ENCODE data around the gene TMEM9.

The TMEM9 gene

DNA sequence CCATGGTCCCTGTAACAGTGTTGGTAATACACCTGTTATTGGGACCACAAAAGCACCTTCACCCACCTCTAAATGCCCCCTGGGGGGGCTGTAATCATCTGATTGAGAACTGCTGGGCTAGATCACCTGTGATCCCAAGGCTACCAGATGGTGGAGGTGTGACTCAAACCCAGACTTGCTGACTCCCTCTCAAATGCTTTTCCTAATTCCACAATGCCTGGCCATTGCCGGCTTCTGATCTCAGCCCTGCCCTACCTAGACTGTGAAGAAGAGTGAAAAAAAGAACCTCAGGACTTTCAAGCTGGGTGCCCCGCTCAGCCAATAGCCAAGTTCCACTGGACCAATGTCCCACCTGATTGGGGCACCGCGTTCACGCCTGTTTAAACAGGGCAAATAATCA lies 9.6 kb downstream of the TMEM9 start:
- DNase-seq (ENCODE audit: low spot score): no peak

DNA sequence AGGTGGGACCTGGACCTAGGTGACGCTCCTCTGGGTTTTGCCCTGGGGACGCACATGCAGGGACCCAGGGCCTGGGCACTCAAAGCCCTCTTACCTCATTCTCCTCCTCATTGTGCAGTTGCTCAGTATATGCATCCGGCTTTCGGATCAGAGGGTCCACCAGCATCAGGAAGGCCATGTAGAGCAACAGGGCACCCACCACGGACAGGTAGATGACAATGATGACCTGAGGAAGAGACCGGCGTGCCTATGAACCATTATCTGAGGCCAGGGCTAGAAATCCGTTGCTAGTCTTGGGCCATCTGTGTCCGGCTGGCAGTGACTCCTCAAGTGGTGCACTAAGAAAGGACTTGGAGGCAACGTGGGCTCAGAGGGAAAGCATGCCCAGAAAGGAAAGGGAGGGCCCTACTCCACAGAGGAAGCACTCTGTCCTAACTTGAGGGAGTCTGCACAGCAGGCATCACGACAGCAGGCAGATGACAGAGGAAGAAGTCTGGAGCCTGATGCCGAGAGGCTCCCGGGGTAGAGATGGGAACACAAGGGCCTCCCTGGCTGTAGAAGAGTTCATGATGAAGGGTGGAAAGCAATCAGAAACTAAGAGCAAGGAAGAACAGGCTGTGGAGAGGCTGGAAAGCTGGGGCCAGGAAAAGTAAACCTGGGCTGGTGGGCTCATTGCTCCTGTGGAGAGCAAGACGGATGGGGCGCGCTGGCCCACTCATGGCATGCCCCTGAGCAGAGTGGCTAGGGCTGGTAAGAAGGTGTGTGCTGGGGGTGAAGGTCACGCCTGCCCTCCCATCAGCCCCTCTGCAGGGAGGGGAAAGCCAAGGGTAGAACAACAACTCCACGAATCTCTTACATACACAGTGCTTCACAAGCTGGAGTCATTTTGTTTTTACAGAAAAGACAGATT lies 10.3 kb downstream of the TMEM9 start:
- no peak for DNase-seq (ENCODE audit: low spot score)

DNA sequence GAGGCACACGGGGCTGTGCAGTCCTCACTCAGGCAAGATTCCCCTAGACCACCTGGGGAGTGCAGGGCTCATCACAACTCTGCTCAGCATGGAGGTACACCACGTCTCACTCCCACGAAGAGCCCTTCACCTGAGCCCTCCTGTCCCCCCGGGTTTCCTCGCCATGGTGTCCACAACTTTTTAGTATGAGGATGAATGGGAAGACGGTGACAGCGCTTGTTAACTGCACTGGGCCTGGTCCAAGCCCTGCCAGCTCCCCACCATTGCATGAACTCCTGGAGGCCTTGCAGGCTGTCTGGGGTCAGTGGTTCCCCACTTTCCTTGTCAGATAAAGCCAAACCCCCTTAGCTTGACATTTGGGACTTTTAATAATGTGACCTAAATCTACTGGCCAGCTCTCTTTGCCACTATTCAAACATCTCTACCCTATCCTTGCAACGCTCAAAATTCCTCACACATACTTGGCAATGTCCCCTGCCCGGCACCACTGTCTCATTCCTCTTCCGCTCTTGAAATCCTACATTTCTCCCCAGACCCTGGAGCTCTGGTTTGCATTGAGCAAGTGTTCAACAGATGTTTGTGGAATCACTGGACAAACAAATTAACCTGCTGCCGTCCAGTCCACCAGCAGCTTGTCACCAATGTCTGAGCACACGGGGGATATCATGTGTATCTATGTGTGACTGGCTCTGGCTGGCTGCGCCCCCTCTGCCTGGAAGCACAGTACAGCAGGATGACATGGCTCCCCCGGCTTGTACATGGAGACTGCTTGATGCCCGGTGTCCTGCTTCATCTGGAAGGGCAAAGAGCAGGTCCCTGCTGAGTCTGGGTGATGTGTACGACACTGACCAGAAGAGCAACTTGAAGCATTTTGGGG lies 11.2 kb downstream of the TMEM9 start:
- DNase-seq (ENCODE audit: low spot score): no peak

DNA sequence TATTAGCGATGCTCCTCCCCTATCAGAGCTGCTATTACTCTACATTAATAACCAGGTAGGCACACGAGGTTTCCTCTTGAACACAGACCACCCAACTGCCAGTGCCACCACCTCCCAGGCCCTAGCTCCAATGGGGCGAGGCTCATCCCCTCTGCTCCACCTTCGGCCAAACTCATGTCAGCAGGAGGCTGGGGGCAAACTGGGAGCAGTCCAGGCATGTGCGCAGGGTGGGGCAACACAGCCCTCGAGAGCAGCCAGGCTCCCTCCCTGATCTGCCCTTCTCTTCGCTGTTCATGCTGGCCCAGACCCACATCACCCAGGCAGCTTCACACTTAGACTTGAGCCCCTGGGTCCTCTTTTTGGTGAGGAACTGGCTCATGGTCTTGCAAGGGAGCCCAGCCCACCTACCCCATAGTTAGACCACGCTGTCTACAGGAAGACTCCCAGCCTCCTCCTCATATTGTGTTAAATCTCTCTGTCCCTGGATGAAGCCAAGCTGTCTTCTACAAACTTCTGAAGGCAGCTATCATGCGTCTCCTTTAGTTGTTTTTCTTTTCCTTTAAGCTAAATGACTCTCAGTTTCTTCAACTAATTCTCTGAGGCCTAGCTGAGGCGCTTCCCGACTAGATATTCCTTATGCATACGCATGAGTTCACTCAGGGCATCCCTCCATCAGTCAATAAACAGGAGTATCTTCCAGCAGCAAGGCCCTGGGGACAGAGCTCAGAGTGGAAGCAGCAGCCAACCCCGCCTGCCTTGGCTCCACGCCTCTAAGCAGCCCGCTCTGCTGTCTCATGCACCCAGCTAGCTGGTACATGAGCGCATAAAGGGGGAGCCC lies 12.0 kb downstream of the TMEM9 start:
- no peak for DNase-seq (ENCODE audit: low spot score)

DNA sequence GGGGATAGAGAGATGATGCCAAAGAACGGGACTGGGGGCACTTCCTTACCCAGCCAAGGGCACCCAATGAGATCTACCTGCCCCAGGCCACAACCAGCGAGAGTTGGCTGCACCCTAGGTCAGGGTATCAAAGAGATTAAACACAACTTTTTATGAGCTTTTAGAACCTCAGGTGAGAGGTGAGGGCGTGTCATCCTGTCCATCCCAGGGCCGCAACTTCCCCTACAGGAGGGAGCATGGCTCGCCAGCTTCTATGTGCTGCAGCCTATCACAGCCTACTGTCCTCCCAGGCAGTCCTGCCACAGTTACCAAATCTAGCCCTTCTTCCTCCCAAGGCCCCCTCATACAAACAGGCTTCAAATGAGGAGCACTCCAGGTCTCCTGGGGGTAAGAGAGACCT lies 12.9 kb downstream of the TMEM9 start:
- no peak for DNase-seq (ENCODE audit: low spot score)

DNA sequence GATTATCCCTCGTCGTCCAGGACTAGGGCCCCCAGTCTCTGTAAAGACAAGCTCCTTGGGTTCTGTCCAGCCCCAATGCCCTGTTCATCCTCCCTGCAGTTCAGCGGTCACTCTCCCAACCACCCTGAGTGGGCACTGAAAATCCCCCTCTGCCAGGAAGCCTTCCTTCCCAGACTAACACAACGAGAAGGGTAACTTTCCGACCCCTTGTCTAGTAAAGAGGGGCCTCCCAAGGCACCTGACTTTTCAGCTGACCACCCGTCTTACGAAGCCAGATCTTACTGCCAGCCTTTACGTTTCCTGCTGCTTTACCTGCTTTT lies 13.4 kb downstream of the TMEM9 start:
- no peak for DNase-seq (ENCODE audit: low spot score)

DNA sequence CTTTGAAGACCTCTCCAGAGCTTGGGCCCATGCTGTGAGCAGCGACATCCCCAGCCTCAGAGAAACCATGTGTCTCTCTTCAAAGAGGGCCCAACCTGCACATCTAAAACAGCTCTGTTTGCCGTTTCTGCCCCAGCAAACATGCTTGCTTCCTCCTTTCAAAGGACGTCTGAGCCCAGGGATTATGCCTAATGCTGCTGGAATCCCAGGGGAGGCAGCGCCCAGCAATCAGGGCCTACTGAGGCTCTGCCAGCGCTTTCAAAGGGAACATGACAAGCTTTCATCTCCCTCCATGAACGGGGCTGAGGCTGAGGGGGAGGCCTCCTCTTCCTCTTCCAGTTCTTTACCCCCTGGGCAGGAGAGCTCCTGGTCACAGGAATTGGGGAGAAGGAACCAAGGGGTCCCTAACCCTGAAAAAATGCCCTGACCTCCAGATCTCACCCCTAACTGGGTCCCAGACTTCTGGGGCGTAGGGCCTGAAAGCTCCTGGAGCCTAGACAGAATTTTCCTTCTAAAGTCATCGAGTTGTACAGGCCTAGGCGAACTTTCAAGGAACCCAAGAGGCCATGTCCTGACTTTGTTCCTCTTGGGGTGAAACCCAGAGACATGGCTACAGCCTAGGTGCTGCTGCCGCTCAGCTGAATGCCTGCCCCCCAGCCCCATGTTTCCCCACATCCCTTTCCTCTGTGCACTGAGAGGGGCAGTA lies 13.9 kb downstream of the TMEM9 start:
- DNase-seq (ENCODE audit: low spot score): no peak

DNA sequence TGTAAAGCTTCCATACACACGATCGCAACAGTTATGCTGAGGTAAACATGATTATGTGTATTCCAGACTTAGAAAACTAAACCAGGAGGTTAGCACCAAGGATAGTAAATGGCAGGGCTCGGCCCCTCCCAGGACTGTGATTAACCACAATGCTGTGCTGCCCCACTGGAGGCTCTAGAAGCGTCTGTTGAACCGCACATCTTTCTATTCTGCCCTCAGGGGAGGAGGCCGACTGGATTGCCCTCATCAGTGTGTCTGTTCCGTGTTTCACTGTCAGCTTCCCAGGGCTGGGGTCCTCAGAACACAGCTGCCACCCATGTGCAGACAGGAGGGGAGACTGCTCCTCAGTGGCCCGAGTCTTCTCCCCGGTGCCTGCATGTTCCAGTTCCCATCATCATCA lies 14.5 kb downstream of the TMEM9 start:
- DNase-seq (ENCODE audit: low spot score): no peak

DNA sequence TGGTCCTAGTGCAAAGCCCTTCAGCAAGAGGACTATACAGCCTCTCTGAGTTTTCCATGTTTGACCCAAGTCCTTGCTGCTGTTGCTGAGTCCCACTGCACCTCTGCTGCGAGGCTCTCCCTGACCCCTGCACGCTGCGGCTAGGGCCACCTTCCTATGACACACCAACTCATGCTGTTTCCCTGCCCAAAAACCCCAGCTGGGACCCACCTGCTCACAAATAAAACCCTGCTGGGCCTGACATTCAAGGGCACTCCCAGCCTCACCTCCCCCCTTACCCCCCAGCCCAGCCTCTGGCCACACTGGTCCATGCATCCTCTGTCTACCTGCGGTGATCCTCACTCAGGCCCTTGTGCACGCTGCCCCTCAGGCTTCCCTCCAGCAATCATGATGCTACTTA lies 15.0 kb downstream of the TMEM9 start:
- DNase-seq (ENCODE audit: low spot score): no peak

DNA sequence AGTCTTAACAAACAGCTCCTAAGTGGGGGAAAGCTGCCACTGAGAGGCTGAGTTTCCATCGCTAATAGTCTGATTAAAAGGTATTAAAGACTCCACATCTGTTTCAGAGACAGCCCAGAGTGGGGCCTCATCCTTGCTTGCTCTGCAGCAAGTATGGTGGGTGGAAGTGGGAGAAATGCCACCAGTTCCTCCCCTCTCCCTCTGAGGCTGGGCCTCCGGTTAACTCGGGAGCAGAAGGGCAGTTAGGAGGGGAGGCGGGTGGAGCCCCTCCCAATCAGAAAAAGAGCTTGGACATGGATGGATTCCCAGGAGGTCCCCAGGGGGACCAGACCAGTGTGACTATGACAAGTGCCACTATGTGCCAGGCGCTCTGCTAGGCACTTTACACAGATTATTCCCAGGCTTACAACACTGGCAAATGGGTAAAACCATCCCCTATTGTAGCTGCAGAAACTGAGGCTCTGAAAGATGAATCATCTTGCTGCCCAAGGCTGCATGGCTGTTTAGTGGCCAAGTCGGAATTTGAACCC lies 15.9 kb downstream of the TMEM9 start:
- no peak for DNase-seq (ENCODE audit: low spot score)

DNA sequence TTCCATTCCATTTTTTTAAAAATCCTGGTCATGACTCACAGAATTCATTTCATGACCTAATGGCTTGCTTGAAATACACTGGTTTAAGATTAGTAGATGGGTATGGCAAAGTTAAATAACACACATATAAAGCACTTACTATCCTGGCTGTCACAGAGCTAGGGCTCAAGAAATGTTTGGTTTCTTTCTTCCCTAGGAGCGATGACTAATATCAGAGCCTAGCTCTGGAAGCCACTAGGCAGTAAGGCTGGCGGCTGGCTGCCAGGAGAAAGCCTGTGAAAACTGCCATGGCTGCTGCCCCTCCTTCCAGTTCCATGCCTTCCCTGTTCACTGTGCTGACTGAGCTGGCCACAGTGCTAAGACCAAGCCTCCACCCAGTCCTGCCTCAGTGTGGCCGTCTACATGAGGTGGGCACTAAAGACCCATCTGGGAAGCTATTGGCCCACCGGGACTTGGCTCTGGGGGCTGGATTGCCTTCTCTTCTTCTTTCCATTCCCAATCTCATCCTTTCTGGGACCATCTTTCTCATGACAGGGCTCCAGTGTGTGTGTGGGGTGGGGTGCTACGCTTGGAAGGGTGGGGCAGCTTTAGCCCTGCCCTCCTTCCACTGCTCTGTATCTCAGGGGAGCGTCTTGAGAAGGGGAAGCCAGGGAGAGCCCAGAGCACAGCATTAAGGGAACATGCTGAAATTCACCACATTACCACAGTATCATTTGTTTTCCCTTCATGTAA lies 16.5 kb downstream of the TMEM9 start:
- no peak for DNase-seq (ENCODE audit: low spot score)

DNA sequence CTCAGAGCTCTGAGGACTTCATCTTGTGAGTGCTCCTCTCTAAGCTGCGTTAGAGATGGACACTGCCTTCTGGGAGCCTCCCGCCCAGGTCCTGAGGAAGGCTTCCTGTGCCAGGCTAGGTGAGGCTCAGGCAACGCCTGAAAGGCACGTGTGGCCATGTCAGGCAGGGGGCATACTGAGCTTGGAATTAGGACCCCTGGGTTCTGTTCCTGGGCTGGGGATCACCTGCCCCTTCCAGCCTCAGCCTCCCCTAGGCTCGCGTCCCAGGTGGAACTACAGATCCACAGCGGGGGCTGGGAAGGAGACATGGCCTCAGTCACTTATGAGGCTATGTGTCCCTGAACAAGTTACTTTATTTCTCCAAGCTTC lies 17.3 kb downstream of the TMEM9 start:
- DNase-seq (ENCODE audit: low spot score): no peak

DNA sequence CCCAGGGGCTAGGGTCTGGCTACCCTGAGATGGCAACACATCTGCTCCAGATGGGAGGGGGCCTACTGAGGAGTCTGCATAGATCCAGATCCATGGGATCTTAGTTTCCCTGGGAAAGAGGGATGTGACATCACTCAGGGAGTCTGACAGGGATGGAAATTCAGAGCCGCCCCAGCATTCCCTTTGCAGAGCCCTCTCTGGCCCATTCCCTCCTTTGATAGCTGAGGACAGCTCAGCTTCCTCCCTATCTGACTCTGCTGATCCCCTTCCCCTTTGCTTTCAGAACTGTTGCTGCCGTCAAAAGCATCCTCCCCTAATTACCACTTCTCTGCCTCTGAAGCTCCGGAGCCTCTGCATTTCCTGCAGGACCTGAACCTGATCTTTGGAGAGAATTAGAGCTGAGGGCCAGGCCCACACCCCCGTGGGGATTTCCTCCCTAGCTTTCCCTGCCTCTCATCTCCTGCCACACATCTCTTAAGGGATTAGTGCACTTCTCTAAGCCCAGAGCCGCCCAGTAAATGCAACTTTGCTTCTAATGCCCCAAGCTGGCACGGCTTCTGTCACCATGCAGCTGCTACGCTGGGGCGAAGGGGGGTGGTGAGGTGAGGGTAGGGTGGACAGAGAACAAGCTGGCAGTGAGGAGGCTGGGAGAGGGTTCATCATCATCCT lies 17.8 kb downstream of the TMEM9 start:
- no peak for DNase-seq (ENCODE audit: low spot score)

DNA sequence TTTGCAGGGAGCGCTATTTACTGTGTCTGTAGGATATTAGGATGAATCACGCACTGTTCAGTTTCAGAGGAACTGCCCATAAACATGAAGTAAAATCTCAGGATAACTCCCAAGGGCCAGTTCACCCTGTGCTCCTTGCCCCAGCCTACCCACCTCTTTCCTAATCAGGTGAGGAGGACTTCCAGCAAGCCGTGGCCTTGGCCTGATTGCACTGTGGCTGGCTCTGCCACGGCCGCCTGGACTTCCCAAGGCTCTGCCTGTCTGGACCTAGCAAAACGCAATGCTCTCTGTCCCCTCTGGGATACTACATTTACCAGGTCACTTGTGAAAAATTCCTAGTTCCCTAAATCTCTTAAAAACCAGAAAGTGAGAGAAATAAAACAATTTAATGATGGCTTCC lies 19.9 kb downstream of the TMEM9 start:
- no peak for DNase-seq (ENCODE audit: low spot score)

DNA sequence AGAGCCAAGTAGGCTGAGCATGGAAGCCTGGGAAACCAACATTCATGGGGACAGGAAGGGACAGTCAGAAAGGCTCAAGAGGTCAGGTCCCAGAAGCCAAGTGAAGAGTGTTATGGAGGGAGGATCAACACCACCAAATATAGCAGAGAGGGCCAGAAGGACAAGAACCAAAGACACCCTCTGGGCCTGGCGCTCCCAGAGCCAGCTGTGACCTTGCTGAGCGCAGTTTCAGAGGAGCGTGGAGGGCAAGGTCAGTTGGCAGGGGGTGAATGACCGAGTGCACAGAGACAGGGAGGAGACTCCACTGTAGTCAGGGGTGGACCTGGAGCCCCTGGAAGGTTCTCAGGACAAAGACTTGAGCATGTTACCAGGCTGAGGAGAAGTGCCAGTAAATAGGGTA lies 22.9 kb downstream of the TMEM9 start:
- no peak for DNase-seq (ENCODE audit: low spot score)

DNA sequence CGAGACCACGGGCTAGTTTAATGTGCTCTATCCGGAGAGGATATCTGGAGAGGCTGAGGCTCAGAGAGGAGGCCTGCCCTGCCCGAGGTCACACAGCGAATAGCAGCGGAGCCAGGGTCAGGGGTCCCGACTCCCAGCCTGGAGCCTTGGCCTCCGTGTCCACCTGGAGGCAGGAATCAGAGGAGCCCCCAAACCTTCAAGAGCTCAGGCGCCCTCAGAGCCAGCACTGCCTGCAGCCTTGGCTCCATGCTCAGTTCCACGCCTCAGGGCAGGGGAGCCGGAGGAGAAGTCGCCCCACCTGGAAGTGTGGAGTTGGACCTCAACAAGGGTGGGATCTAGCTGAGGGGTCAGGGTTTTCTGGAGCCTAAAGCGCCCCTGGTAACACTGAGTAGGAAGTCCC lies 25.3 kb downstream of the TMEM9 start:
- DNase-seq (ENCODE audit: low spot score): no peak

DNA sequence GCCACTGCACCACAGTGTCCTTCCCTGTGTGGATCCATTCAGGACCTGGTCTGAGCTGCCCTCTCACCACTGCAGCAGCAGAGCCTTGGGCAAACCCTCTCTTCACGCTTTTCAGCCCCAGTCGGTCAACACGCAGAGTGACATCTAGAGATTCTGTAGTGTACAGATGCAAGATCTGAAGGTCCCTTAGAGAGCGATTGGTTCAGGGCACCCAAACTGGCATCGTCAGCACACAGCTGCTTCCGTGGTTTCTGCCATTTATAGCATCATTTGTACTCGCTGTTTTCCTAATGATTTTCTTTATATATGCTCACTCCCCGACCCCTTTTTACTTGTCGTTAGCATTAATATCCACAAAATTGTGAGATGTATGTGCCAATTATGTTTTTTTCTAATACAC lies 25.8 kb downstream of the TMEM9 start:
- no peak for DNase-seq (ENCODE audit: low spot score)

DNA sequence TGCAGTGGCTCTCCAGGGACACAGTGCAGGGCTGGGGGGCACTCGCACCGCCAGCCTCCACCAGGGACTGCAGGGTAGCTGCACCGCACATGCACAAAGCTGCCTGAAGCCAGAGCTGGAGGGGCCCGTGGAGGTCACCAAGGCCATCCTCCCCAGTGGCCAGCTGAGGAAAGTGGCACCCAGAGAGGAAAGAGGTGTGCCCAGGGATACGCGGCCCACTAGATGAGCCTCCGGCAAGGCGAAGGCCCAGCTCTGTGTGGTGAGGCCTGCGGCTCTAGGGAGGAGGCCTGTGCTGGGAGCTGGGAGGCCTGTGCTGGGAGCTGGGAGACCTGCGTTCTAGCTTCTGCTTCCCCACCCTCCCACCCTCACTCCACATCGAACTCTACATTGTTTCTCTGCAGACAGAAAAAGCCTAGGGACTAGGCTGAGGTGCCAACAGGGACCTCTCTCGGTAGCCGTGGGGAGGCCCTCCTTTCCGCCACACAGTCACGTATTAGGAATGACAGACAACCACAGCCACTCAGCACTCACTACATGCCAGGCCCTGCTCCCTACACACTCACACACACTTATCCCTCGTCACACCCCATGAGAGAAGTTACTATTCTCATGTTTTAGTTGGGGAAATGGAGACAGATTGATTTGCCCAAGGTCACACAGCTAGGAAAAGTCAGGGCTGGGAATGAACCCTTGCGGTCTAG lies 26.4 kb downstream of the TMEM9 start:
- DNase-seq (ENCODE audit: low spot score): no peak

DNA sequence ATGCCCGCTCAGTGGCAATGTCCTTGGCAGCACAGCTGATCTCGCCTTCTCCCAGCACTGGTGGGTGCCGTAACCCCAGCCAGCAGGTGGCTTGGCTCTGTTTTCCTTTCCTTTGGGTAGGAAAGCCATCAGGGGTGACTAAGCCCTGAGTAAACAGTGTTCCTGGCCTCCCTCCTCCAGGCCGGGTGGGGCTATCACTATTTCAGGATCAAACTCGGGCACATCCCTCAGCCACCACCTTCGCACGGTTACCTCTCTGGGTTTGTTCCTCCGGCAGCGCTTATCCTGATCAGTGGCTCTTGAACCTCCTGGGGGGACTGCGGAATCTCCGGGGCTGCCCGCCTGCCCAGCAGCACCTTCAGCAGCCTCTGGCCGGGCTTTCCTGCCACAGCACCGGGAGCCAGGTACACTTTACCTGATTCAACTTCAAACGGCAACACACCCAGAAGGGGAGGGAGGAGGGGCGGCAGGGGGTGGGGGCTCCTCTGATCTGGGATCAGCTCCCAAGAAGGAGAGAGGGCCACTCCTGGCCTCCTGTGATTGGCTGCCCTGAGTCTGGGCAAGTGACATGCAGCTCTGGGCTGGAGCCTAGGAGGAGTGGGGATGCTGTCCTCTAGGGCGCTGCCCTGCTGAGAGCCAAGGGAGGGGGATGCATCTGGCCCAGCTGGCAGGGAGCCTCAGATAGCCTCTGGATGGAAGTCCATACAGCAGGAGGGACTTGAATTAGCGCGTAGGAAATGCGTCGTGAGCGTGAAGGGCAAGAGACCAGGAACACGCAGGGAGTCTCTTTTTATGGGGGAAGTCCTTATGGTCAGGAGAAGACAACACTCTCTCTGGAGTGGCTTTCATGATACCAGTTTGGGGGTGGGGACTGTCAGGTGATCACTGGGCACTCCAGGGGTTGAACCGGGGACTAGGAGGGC lies 27.2 kb downstream of the TMEM9 start, which contains the start of gene ASCL5:
ASCL5 (minus strand) TSS at position 353 of the 923 bp plus-strand sequence. CDS start 11,812 bp downstream, outside the sequence.
- DNase-seq (ENCODE audit: low spot score): peak; percentile 79

Data from LoVo (cell line).